Neuronal stem cell (in vitro differentiated cells): ENCODE data around the gene APOM.
A peak's percentile ranks its signal among the peaks of the same experiment; 100 is the strongest.

Experiments
- DNase-seq: peaks from one replicate; pipeline ENCODE4 v3.0.0-alpha.2; 2013; ENCODE audit warnings: low spot score
- H2AFZ ChIP-seq: one replicate; pipeline ENCODE4 v1.6.1; 2013; ENCODE audit warnings: mild to moderate bottlenecking, low read length, inconsistent platforms
- H2AK5ac ChIP-seq: 2 replicates; pipeline ENCODE4 v1.6.1; 2013; ENCODE audit warnings: low read depth, mild to moderate bottlenecking, inconsistent platforms, low read length, moderate library complexity, mixed read lengths
- H2BK120ac ChIP-seq: 2 replicates; pipeline ENCODE4 v1.6.1; 2013; ENCODE audit warnings: low read depth, mild to moderate bottlenecking, inconsistent platforms, low read length, moderate library complexity, mixed read lengths
- H2BK12ac ChIP-seq: one replicate; pipeline ENCODE4 v1.6.1; 2013; ENCODE audit warnings: low read length, inconsistent platforms
- H2BK15ac ChIP-seq: 2 replicates; pipeline ENCODE4 v1.6.1; 2013; ENCODE audit warnings: mild to moderate bottlenecking, low read length, inconsistent platforms, mixed read lengths
- H2BK5ac ChIP-seq: one replicate; pipeline ENCODE4 v1.6.1; 2013; ENCODE audit warnings: inconsistent platforms, mild to moderate bottlenecking, low read length, moderate library complexity
- H3K14ac ChIP-seq: one replicate; pipeline ENCODE4 v1.6.1; 2013; ENCODE audit warnings: low read length, inconsistent platforms
- H3K18ac ChIP-seq: 2 replicates; pipeline ENCODE4 v1.6.1; 2013; ENCODE audit warnings: low read length, inconsistent platforms
- H3K23ac ChIP-seq: 2 replicates; pipeline ENCODE4 v1.6.1; 2013; ENCODE audit warnings: low read depth, mild to moderate bottlenecking, mixed read lengths, low read length, inconsistent platforms; ENCODE audit not compliant: poor library complexity
- H3K27ac ChIP-seq: replicated peaks from 3 replicates; pipeline ENCODE4 v1.5.1; 2013; ENCODE audit warnings: low read length, inconsistent platforms
- H3K27me3 ChIP-seq, 3 experiments: 2 replicates each; pipeline ENCODE4 v1.6.1; 2013; ENCODE audit warnings: low read length in 3 of 3, mild to moderate bottlenecking in 2 of 3, inconsistent platforms in 1 of 3, low read depth in 1 of 3, mixed read lengths in 1 of 3, moderate library complexity in 1 of 3; ENCODE audit not compliant: control insufficient read depth in 3 of 3, insufficient read depth in 3 of 3
- H3K36me3 ChIP-seq, 2 donors: replicated peaks in 1 of 2; 2 replicates each; pipeline ENCODE4 v1.6.1; 2013; ENCODE audit warnings: low read length in 2 of 2; ENCODE audit not compliant: control insufficient read depth in 2 of 2, insufficient read depth in 2 of 2
- H3K4ac ChIP-seq: 2 replicates; pipeline ENCODE4 v1.6.1; 2013; ENCODE audit warnings: inconsistent platforms, mild to moderate bottlenecking, low read length, moderate library complexity
- H3K4me1 ChIP-seq, 2 donors: 1 replicate in 1 of 2; 2 replicates in 1 of 2; pipeline ENCODE4 v1.6.1; 2013; ENCODE audit warnings: low read length in 2 of 2, low read depth in 1 of 2; ENCODE audit not compliant: control insufficient read depth in 2 of 2, insufficient read depth in 1 of 2
- H3K4me2 ChIP-seq: one replicate; pipeline ENCODE4 v1.6.1; 2013; ENCODE audit warnings: mild to moderate bottlenecking, low read length, inconsistent platforms; ENCODE audit not compliant: insufficient read depth, poor library complexity, severe bottlenecking
- H3K4me3 ChIP-seq, 2 donors: 2 replicates each; pipeline ENCODE4 v1.5.1; 2013; ENCODE audit warnings: low read length in 2 of 2, mild to moderate bottlenecking in 2 of 2, inconsistent platforms in 1 of 2, moderate library complexity in 1 of 2
- H3K79me1 ChIP-seq: one replicate; pipeline ENCODE4 v1.6.1; 2013; ENCODE audit warnings: low read depth, mild to moderate bottlenecking, inconsistent platforms, low read length, moderate library complexity
- H3K9ac ChIP-seq: one replicate; pipeline ENCODE4 v1.6.1; 2013; ENCODE audit warnings: mild to moderate bottlenecking, low read depth, low read length, inconsistent platforms; ENCODE audit not compliant: poor library complexity
- H3K9me3 ChIP-seq, 2 donors: replicated peaks in 1 of 2; 2 replicates each; pipeline versions ENCODE3 to v1.6.1; 2013; ENCODE audit warnings: low read length in 2 of 2, mild to moderate bottlenecking in 2 of 2, inconsistent platforms in 1 of 2, low read depth in 1 of 2, mixed read lengths in 1 of 2, moderate library complexity in 1 of 2; ENCODE audit not compliant: control insufficient read depth in 2 of 2, insufficient read depth in 1 of 2
- H4K8ac ChIP-seq: one replicate; pipeline ENCODE4 v1.6.1; 2013; ENCODE audit warnings: low read depth, mild to moderate bottlenecking, inconsistent platforms, low read length, moderate library complexity
- H4K91ac ChIP-seq: one replicate; pipeline ENCODE4 v1.6.1; 2013; ENCODE audit warnings: low read length, low read depth, mild to moderate bottlenecking, inconsistent platforms; ENCODE audit not compliant: poor library complexity
- WGBS, 2 donors: extraction: QIAGEN DNeasy Blood & Tissue Kit; methylation state at CpG; one replicate each; pipeline ENCODE4 v1.1.7; 2013; ENCODE audit warnings: missing lambda C conversion rate in 2 of 2, mixed read lengths in 1 of 2; ENCODE audit not compliant: insufficient read length in 2 of 2, insufficient replicate concordance in 1 of 2; ENCODE audit errors: extremely low coverage in 2 of 2; 5-methylcytosine and 5-hydroxymethylcytosine counted together

Gene APOM

DNA sequence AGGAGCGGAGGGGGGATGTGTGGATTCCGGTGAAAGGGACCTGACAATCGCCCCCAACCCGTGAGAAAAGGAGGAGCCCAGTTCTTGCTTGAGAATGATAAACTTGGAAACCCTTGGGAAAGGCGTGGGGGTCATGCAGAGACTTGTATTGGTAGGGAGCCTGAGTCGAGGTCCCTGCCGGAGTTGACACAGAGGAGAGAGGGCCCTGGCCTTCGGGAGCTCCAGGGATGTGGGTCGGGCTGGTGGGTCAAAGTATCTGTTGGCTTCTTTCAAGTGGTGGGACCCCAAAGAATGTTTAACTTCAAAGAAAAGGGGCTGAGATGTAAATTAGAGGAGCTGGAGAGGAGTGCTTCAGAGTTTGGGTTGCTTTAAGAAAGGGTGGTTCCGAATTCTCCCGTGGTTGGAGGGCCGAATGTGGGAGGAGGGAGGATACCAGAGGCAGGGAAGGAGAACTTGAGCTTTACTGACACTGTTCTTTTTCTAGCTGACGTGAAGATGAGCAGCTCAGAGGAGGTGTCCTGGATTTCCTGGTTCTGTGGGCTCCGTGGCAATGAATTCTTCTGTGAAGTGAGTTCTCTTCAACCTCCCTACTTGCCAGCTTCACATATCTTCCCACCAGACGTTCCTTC is 10.8 kb downstream of the APOM start:
- WGBS, 2 donors = no CpG with 5 or more reads among the region's 15 CpGs
- Histone ChIP-seq H3K36me3 (peaks cover 42 to 78% of the 10 kb centered on the region in 2 donors), H3K14ac (no peak overlapping the region), H2AK5ac (peak overlapping the region; percentile 21), H2BK15ac (no peak overlapping the region), H3K27ac (no peak overlapping the region), H3K4me1 (peaks cover 13 to 14% of the 10 kb centered on the region in 2 donors), H4K91ac (no peak overlapping the region), H2AFZ (peak overlapping the region; percentile 85), H3K4me2 (peak overlapping the region; percentile 71), H3K23ac (peak overlapping the region; percentile 58), H3K9ac (peak overlapping the region; percentile 99), H3K4ac (no peak overlapping the region), H3K79me1 (peaks cover 7% of the 10 kb centered on the region), H3K27me3 (no peaks in the 10 kb centered on the region), H2BK120ac (no peak overlapping the region), H3K9me3 (no peaks in the 10 kb centered on the region), H4K8ac (no peak overlapping the region), H2BK5ac (peak overlapping the region; percentile 25), H2BK12ac (no peak overlapping the region), H3K4me3 (peak overlapping the region; percentile 90 to 92), H3K18ac (peak overlapping the region; percentile 97)
- no peak for DNase-seq

DNA sequence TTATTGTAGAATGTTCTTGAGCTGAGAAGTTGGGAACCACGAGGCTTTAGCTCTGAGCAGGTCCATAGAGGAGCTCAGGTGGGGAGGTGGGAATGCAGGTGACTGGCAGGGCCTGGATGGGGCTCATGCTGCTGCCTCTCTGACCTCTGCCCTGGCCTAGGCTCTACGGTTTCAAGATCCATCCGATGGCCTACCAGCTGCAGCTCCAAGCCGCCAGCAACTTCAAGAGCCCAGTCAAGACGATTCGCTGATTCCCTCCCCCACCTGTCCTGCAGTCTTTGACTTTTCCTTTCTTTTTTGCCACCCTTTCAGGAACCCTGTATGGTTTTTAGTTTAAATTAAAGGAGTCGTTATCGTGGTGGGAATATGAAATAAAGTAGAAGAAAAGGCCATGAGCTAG is 14.0 kb downstream of the APOM start, which contains the start of gene LY6G5B:
LY6G5B (plus strand) TSS at position 301 of the 400 bp plus-strand sequence. CDS start 975 bp downstream, outside the sequence.
- no peak within 1 kb of the TSS for H4K91ac ChIP-seq
- H3K9me3 ChIP-seq = no peaks in the 10 kb centered on the region
- H3K4me3 ChIP-seq = peak within 1 kb of the TSS in 1 of 2 donors; percentile 27
- no peak within 1 kb of the TSS for H2AK5ac ChIP-seq
- H3K4me2 ChIP-seq = no peak within 1 kb of the TSS
- peaks cover 46 to 73% of the 10 kb centered on the region in 2 donors for H3K36me3 ChIP-seq
- H3K27me3 ChIP-seq = no peaks in the 10 kb centered on the region
- peak within 1 kb of the TSS; percentile 40 for H2BK120ac ChIP-seq
- H3K18ac ChIP-seq = no peak within 1 kb of the TSS
- H3K79me1 ChIP-seq = peaks cover 4% of the 10 kb centered on the region
- no CpG with 5 or more reads among the region's 8 CpGs for WGBS, 2 donors
- no peak within 1 kb of the TSS for H3K27ac ChIP-seq
- no peak within 1 kb of the TSS for H3K9ac ChIP-seq
- no peak within 1 kb of the TSS for H3K4ac ChIP-seq
- H3K14ac ChIP-seq = no peak within 1 kb of the TSS
- H2BK15ac ChIP-seq = no peak within 1 kb of the TSS
- H2BK12ac ChIP-seq = no peak within 1 kb of the TSS
- H2AFZ ChIP-seq = no peak within 1 kb of the TSS
- H3K4me1 ChIP-seq = peaks cover 4 to 6% of the 10 kb centered on the region in 2 donors
- no peak within 1 kb of the TSS for H3K23ac ChIP-seq
- no peak for DNase-seq
- no peak within 1 kb of the TSS for H4K8ac ChIP-seq
- H2BK5ac ChIP-seq = no peak within 1 kb of the TSS

DNA sequence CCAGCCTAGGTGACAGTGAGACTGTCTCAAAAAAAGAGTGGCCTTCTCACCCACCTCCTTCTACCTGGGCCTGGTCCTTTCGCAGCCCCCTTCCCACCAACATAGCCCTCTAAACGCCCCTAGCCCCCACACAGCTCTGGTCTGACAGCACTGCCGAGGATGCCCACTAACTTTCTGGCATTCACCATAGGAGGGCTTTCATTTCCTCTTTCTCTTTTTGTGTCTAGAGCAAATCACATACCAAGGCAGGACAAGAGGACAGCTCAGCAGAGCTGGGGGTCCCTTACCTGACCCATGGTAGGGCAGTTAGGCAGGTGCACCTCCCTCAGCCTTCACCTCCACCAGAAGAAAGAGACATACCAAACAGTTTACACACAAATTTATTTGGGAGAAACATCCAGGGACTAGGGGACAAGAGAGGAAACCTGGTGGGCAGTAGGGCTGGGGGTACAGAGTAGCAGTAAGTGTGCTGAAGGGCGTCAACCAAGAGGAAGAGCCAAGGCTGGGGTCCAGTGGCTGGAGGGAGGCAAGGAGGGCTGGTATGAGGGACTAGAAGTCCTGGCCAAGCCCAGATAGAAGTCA is 20.7 kb downstream of the APOM start:
- Histone ChIP-seq H2AK5ac (no peak overlapping the region), H3K9me3 (no peaks in the 10 kb centered on the region), H2BK5ac (no peak overlapping the region), H3K18ac (no peak overlapping the region), H3K4ac (no peak overlapping the region), H3K4me3 (no peak overlapping the region), H3K27ac (no peak overlapping the region), H4K8ac (no peak overlapping the region), H3K79me1 (no peaks in the 10 kb centered on the region), H3K27me3 (peaks cover 0 to 9% (median 1%) of the 10 kb centered on the region in 3 experiments), H2AFZ (no peak overlapping the region), H2BK12ac (no peak overlapping the region), H3K4me2 (no peak overlapping the region), H4K91ac (no peak overlapping the region), H3K36me3 (peaks cover 11 to 24% of the 10 kb centered on the region in 2 donors), H3K4me1 (peaks cover 2% of the 10 kb centered on the region in 2 donors), H3K14ac (no peak overlapping the region), H3K9ac (peak overlapping the region; percentile 10), H2BK120ac (no peak overlapping the region), H3K23ac (no peak overlapping the region), H2BK15ac (no peak overlapping the region)
- WGBS, 2 donors = no CpG with 5 or more reads among the region's 4 CpGs
- DNase-seq = no peak

DNA sequence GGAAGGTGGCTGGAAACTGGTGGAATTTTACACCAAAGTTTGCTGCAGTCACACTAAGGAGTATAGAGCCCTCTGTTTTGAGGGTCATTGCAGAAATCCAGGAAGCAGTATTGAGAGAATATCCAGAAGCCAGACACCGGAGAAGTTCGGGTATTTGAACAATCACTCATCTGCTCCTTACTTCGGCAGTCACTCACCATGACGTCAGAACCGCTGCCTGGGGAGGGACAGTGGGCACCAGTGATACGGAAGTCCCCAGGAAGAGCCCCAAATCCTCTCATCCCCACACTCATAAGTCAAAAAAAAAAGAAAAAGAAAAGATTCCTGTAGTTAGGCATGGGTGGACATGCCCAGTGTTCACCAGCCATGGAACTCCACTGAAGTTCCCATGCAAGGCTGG is 21.2 kb downstream of the APOM start:
- Histone ChIP-seq H2BK15ac (no peak overlapping the region), H3K36me3 (peaks cover 8 to 22% of the 10 kb centered on the region in 2 donors), H2AFZ (no peak overlapping the region), H3K18ac (no peak overlapping the region), H3K14ac (no peak overlapping the region), H3K4me3 (no peak overlapping the region), H2BK120ac (no peak overlapping the region), H3K4me1 (peaks cover 2 to 4% of the 10 kb centered on the region in 2 donors), H3K9ac (no peak overlapping the region), H3K23ac (no peak overlapping the region), H4K91ac (no peak overlapping the region), H2BK5ac (no peak overlapping the region), H3K27ac (no peak overlapping the region), H3K27me3 (peaks cover 0 to 14% (median 6%) of the 10 kb centered on the region in 3 experiments), H3K4me2 (no peak overlapping the region), H4K8ac (no peak overlapping the region), H3K79me1 (no peaks in the 10 kb centered on the region), H2BK12ac (no peak overlapping the region), H3K9me3 (no peaks in the 10 kb centered on the region), H3K4ac (no peak overlapping the region), H2AK5ac (no peak overlapping the region)
- WGBS, 2 donors = no CpG with 5 or more reads among the region's 6 CpGs
- no peak for DNase-seq
